H9 (cell line): ENCODE results near the gene WDR33. TPM values are rescaled to one million over a fixed set of nuclear protein-coding genes. Genes with fewer than 3 reads are reported as not detected.
A peak's percentile ranks its signal among the peaks of the same experiment; 100 is the strongest.

Experiments used
- DNase-seq: peaks from one replicate; pipeline ENCODE4 v3.0.0-alpha.2; 2017
- H2AFZ ChIP-seq: one replicate; pipeline ENCODE4 v1.6.1; 2013; ENCODE audit warnings: mild to moderate bottlenecking, low read length, control low read depth, moderate library complexity
- H2AK5ac ChIP-seq: 2 replicates; pipeline ENCODE4 v1.6.1; 2013; ENCODE audit warnings: low read length, control low read depth, mixed read lengths; ENCODE audit not compliant: insufficient read length
- H2BK120ac ChIP-seq: one replicate; pipeline ENCODE4 v1.6.1; 2013; ENCODE audit warnings: low read depth, mild to moderate bottlenecking, low read length, control low read depth, inconsistent platforms; ENCODE audit not compliant: poor library complexity, severe bottlenecking
- H2BK12ac ChIP-seq: 2 replicates; pipeline ENCODE4 v1.6.1; 2013; ENCODE audit warnings: low read length, control low read depth, mixed read lengths, low read depth; ENCODE audit not compliant: insufficient read length
- H2BK15ac ChIP-seq: 2 replicates; pipeline ENCODE4 v1.6.1; 2013; ENCODE audit warnings: low read depth, low read length, control low read depth
- H2BK20ac ChIP-seq: one replicate; pipeline ENCODE4 v1.6.1; 2013; ENCODE audit warnings: low read depth, mild to moderate bottlenecking, low read length, control low read depth, inconsistent platforms; ENCODE audit not compliant: poor library complexity, severe bottlenecking
- H2BK5ac ChIP-seq: 2 replicates; pipeline ENCODE4 v1.6.1; 2013; ENCODE audit warnings: low read length, control low read depth, mixed read lengths; ENCODE audit not compliant: insufficient read length
- H3K14ac ChIP-seq: 2 replicates; pipeline ENCODE4 v1.6.1; 2013; ENCODE audit warnings: low read length, control low read depth; ENCODE audit not compliant: insufficient read depth
- H3K18ac ChIP-seq: 2 replicates; pipeline ENCODE4 v1.6.1; 2013; ENCODE audit warnings: low read depth, mild to moderate bottlenecking, mixed read lengths, low read length, control low read depth; ENCODE audit not compliant: insufficient read length
- H3K23ac ChIP-seq: 2 replicates; pipeline ENCODE4 v1.6.1; 2013; ENCODE audit warnings: low read length, control low read depth, mixed read lengths, low read depth; ENCODE audit not compliant: insufficient read length
- H3K23me2 ChIP-seq: 2 replicates; pipeline ENCODE4 v1.6.1; 2013; ENCODE audit warnings: low read depth, mild to moderate bottlenecking, mixed read lengths, low read length, control low read depth; ENCODE audit not compliant: insufficient read length, poor library complexity, severe bottlenecking
- H3K27ac ChIP-seq: 2 replicates; pipeline ENCODE4 v1.5.1; 2013; ENCODE audit warnings: low read length, control low read depth, mixed read lengths, low read depth; ENCODE audit not compliant: insufficient read length
- H3K27me3 ChIP-seq: 2 replicates; pipeline ENCODE4 v1.6.1; 2013; ENCODE audit warnings: low read length, control low read depth, inconsistent platforms; ENCODE audit not compliant: insufficient read depth
- H3K4ac ChIP-seq: 2 replicates; pipeline ENCODE4 v1.6.1; 2013; ENCODE audit warnings: low read depth, mild to moderate bottlenecking, control low read depth, inconsistent platforms, low read length, moderate library complexity
- H3K4me1 ChIP-seq: 2 replicates; pipeline ENCODE4 v1.6.1; 2013; ENCODE audit warnings: low read length, control low read depth, inconsistent platforms; ENCODE audit not compliant: insufficient read depth
- H3K4me2 ChIP-seq: 2 replicates; pipeline ENCODE4 v1.6.1; 2013; ENCODE audit warnings: low read length, control low read depth, mixed read lengths; ENCODE audit not compliant: insufficient read length, insufficient read depth
- H3K56ac ChIP-seq: 2 replicates; pipeline ENCODE4 v1.6.1; 2013; ENCODE audit warnings: low read depth, mild to moderate bottlenecking, mixed read lengths, low read length, control low read depth; ENCODE audit not compliant: insufficient read length
- H3K79me1 ChIP-seq: 2 replicates; pipeline ENCODE4 v1.6.1; 2013; ENCODE audit warnings: low read depth, mild to moderate bottlenecking, moderate library complexity, low read length, control low read depth, inconsistent platforms; ENCODE audit not compliant: insufficient read depth, poor library complexity, severe bottlenecking
- H3K79me2 ChIP-seq: 2 replicates; pipeline ENCODE4 v1.6.1; 2013; ENCODE audit warnings: low read length, control low read depth, inconsistent platforms; ENCODE audit not compliant: insufficient read depth
- H3K9ac ChIP-seq: 2 replicates; pipeline ENCODE4 v1.6.1; 2013; ENCODE audit warnings: low read length, control low read depth, mixed read lengths; ENCODE audit not compliant: insufficient read length; ENCODE audit errors: extremely low read depth
- H3K9me3 ChIP-seq: one replicate; pipeline ENCODE4 v1.6.1; 2013; ENCODE audit warnings: low read depth, low read length, inconsistent platforms; ENCODE audit not compliant: control insufficient read depth
- H3T11ph ChIP-seq: one replicate; pipeline ENCODE4 v1.6.1; 2013; ENCODE audit warnings: mild to moderate bottlenecking, low read length, control low read depth, inconsistent platforms
- H4K20me1 ChIP-seq: one replicate; pipeline ENCODE4 v1.6.1; 2013; ENCODE audit not compliant: control insufficient read depth, insufficient read length, insufficient read depth
- H4K5ac ChIP-seq: 2 replicates; pipeline ENCODE4 v1.6.1; 2013; ENCODE audit warnings: low read depth, mild to moderate bottlenecking, mixed read lengths, low read length, control low read depth; ENCODE audit not compliant: insufficient read length
- H4K8ac ChIP-seq: replicated peaks from 2 replicates; pipeline ENCODE4 v1.6.1; 2013; ENCODE audit warnings: low read length, control low read depth, mixed read lengths, low read depth; ENCODE audit not compliant: insufficient read length
- H4K91ac ChIP-seq: 2 replicates; pipeline ENCODE4 v1.6.1; 2013; ENCODE audit warnings: low read depth, mild to moderate bottlenecking, moderate library complexity, mixed read lengths, low read length, control low read depth; ENCODE audit not compliant: insufficient read length
- H3K27ac Mint-ChIP-seq, 3 experiments: 2 replicates in 2 of 3; 3 replicates in 1 of 3; pipeline ENCODE4 v1.8.0; 2020 to 2021; ENCODE audit warnings: mixed read lengths in 3 of 3, mild to moderate bottlenecking in 1 of 3, moderate library complexity in 1 of 3
- H3K27me3 Mint-ChIP-seq: 2 replicates; pipeline ENCODE4 v1.8.0; 2021; ENCODE audit warnings: low read depth, mild to moderate bottlenecking, moderate library complexity, mixed read lengths
- H3K36me3 Mint-ChIP-seq, 3 experiments: 2 replicates in 2 of 3; 3 replicates in 1 of 3; pipeline ENCODE4 v1.8.0; 2020 to 2021; ENCODE audit warnings: low read depth in 3 of 3, mixed read lengths in 3 of 3; ENCODE audit not compliant: insufficient read depth in 1 of 3
- H3K4me1 Mint-ChIP-seq, 2 experiments: 2 replicates each; pipeline ENCODE4 v1.8.0; 2020; ENCODE audit warnings: mixed read lengths in 2 of 2
- H3K4me3 Mint-ChIP-seq, 2 experiments: 2 replicates in 1 of 2; 3 replicates in 1 of 2; pipeline ENCODE4 v1.8.0; 2020 to 2021; ENCODE audit warnings: mild to moderate bottlenecking in 2 of 2, mixed read lengths in 2 of 2, moderate library complexity in 1 of 2
- H3K9me3 Mint-ChIP-seq, 2 experiments: 2 replicates in 1 of 2; 3 replicates in 1 of 2; pipeline ENCODE4 v1.8.0; 2020; ENCODE audit warnings: mild to moderate bottlenecking in 2 of 2, mixed read lengths in 2 of 2, moderate library complexity in 1 of 2
- CTCF ChIP-seq: fragments of 200-600 bp; sonication (generic); conservative IDR thresholded peaks from 3 replicates; pipeline ENCODE4 v1.8.0; 2021; ENCODE audit warnings: antibody characterized with exemption, mild to moderate bottlenecking
- WGBS: extraction: QIAGEN DNeasy Blood & Tissue Kit; methylation state at CpG from one replicate; pipeline ENCODE4 v1.1.7; 2013; ENCODE audit warnings: missing lambda C conversion rate, low lambda C conversion rate, mixed read lengths; ENCODE audit not compliant: insufficient read length; ENCODE audit errors: extremely low coverage; 5-methylcytosine and 5-hydroxymethylcytosine counted together
- total RNA-seq: library from RNA; stranded (reverse); gene quantifications from 2 replicates; pipeline ENCODE4 v1.2.1, GENCODE V29; 2021

The WDR33 gene
- total RNA-seq, 1 experiment from 2014 or later: 86.0 TPM

GRCh38 chr2:127776122-127776780 lies 34.7 kb downstream of the WDR33 start:
- no CpG with 5 or more reads among the region's 3 CpGs for WGBS
- H3K4me2 ChIP-seq: no peak overlapping the region

More at GRCh38 chr2:127776122-127776780, 34.7 kb downstream of the WDR33 start:
- no peak for TF ChIP-seq CTCF
- no peak overlapping the region for H2BK15ac ChIP-seq
- H2BK5ac ChIP-seq: no peak overlapping the region
- H4K8ac ChIP-seq: no peak overlapping the region
- H3K56ac ChIP-seq: no peak overlapping the region
- peaks cover 2 to 5% of the 10 kb centered on the region in 2 experiments; a peak in 3 of 5 replicates for H3K9me3 Mint-ChIP-seq
- H3K14ac ChIP-seq: no peak overlapping the region
- H3K4ac ChIP-seq: no peak overlapping the region
- H3K18ac ChIP-seq: no peak overlapping the region
- H2AFZ ChIP-seq: no peak overlapping the region
- peak overlapping the region in 1 of 2 experiments; percentile 30; a peak in 1 of 5 replicates for H3K4me3 Mint-ChIP-seq
- no peak overlapping the region for H2AK5ac ChIP-seq
- H2BK12ac ChIP-seq: no peak overlapping the region
- H3K27me3 Mint-ChIP-seq: no peaks in the 10 kb centered on the region
- H3K9me3 ChIP-seq: no peaks in the 10 kb centered on the region
- H2BK20ac ChIP-seq: no peak overlapping the region
- no peak overlapping the region for H4K91ac ChIP-seq
- H3K79me1 ChIP-seq: peaks cover 23% of the 10 kb centered on the region
- peaks cover 33 to 35% of the 10 kb centered on the region in 2 experiments for H3K4me1 Mint-ChIP-seq
- H3K36me3 Mint-ChIP-seq: peaks cover 6 to 19% (median 9%) of the 10 kb centered on the region in 3 experiments; a peak in 6 of 7 replicates
- H3T11ph ChIP-seq: no peak overlapping the region
- no peaks in the 10 kb centered on the region for H3K23me2 ChIP-seq
- no peaks in the 10 kb centered on the region for H4K20me1 ChIP-seq
- no peaks in the 10 kb centered on the region for H3K27me3 ChIP-seq
- no peak overlapping the region for H3K9ac ChIP-seq
- no peak overlapping the region for H4K5ac ChIP-seq
- peaks cover 27% of the 10 kb centered on the region; the same call in 1 of the 2 replicates for H3K79me2 ChIP-seq
- peak overlapping the region; percentile 49 to 94 (median 56); a peak in 5 of 7 replicates for H3K27ac Mint-ChIP-seq
- H2BK120ac ChIP-seq: no peak overlapping the region
- H3K27ac ChIP-seq: no peak overlapping the region
- no peak overlapping the region for H3K23ac ChIP-seq
- no peak for DNase-seq
- H3K4me1 ChIP-seq: peaks cover 4% of the 10 kb centered on the region; the same call in 1 of the 2 replicates
